A673 (cell line): ENCODE measurements around the gene ZSCAN10. TPM values are rescaled to one million over a fixed set of nuclear protein-coding genes. Genes with fewer than 3 reads are reported as not detected.

ENCODE experiments used
- BruUV-seq: library from RNA; stranded (reverse); fragments of 400-500 nt; replicated peaks from 2 replicates; lab custom pipeline; 2021; lab: Mats Ljungman, UMichigan
- CTCF ChIA-PET: fragments of 300-600 bp; sonication (Branson Sonifier 250); formaldehyde crosslinking; loops from one replicate; lab custom pipeline; 2022; ENCODE audit warnings: antibody characterized with exemption; lab: Charles Lee
- POLR2A ChIA-PET: fragments of 300-600 bp; sonication (Branson Sonifier 250); formaldehyde crosslinking; loops from one replicate; lab custom pipeline; 2022; ENCODE audit warnings: antibody characterized with exemption; ENCODE audit not compliant: low non-redundant PET; lab: Charles Lee
- DNase-seq: peaks from one replicate; pipeline ENCODE4 v3.0.0-alpha.2; 2015; ENCODE audit warnings: low spot score
- H3K27ac ChIP-seq: fragments of 200-600 bp; sonication (generic); 2 replicates; pipeline ENCODE4 v1.5.1; 2016; ENCODE audit warnings: mixed run types, low read depth, mild to moderate bottlenecking, mixed read lengths, antibody characterized with exemption, low read length; ENCODE audit not compliant: poor library complexity, severe bottlenecking
- H3K27me3 ChIP-seq: fragments of 200-600 bp; sonication (generic); replicated peaks from 2 replicates; pipeline ENCODE4 v1.6.1; 2017; ENCODE audit warnings: mixed run types, low read depth, mild to moderate bottlenecking, mixed read lengths, antibody characterized with exemption, low read length; ENCODE audit not compliant: insufficient read depth, poor library complexity
- H3K36me3 ChIP-seq: fragments of 200-600 bp; sonication (generic); 2 replicates; pipeline ENCODE4 v1.6.1; 2016; ENCODE audit warnings: mixed run types, mild to moderate bottlenecking, mixed read lengths, antibody characterized with exemption, low read length; ENCODE audit not compliant: insufficient read depth, poor library complexity, severe bottlenecking
- H3K4me1 ChIP-seq: fragments of 200-600 bp; sonication (generic); 2 replicates; pipeline ENCODE4 v1.6.1; 2017; ENCODE audit warnings: mixed run types, mild to moderate bottlenecking, mixed read lengths, antibody characterized with exemption, low read length; ENCODE audit not compliant: insufficient read depth, poor library complexity, severe bottlenecking
- H3K4me3 ChIP-seq: fragments of 200-600 bp; sonication (generic); 2 replicates; pipeline ENCODE4 v1.5.1; 2016; ENCODE audit warnings: low read depth, mixed run types, mild to moderate bottlenecking, mixed read lengths, low read length; ENCODE audit not compliant: poor library complexity, severe bottlenecking
- H3K9me3 ChIP-seq: fragments of 200-600 bp; sonication (generic); 2 replicates; pipeline ENCODE4 v1.6.1; 2016; ENCODE audit warnings: mixed run types, low read depth, mild to moderate bottlenecking, mixed read lengths, antibody characterized with exemption, low read length; ENCODE audit not compliant: poor library complexity, severe bottlenecking
- CTCF ChIP-seq: fragments of 300-800, 200-600 bp; sonication (generic); conservative IDR thresholded peaks from 2 replicates; pipeline ENCODE4 v1.5.1; 2017; ENCODE audit warnings: low read depth, mild to moderate bottlenecking, antibody characterized with exemption, low read length, moderate library complexity, mixed read lengths
- EZH2 ChIP-seq: fragments of 200-600 bp; sonication (generic); IDR thresholded peaks from 2 replicates; pipeline ENCODE4 v1.6.1; 2017; ENCODE audit warnings: borderline replicate concordance, low read depth, mild to moderate bottlenecking, mixed read lengths, antibody characterized with exemption, low read length; ENCODE audit not compliant: poor library complexity, severe bottlenecking
- intact Hi-C: fragments of 100-400 bp; cut with micrococcal nuclease; formaldehyde crosslinking; loops from one replicate; pipeline ENCODE4 v1.10.0; 2022; ENCODE audit not compliant: unreplicated experiment
- total RNA-seq: library from RNA; stranded (reverse); gene quantifications from 2 replicates; pipeline ENCODE4 v1.2.3, GENCODE V29; 2021

ZSCAN10 gene
- total RNA-seq, 1 experiment from 2014 or later, result not detected

- ChIA-PET CTCF (no interaction called here), POLR2A (no interaction called here)
- no peak overlapping the region for H3K27ac ChIP-seq
- BruUV-seq, result no TSS peak
- intact Hi-C loops, result no loop called here
- H3K4me3 ChIP-seq, result no peak overlapping the region
- H3K4me1 ChIP-seq, result peaks cover 6% of the 10 kb centered on the region
- no peak for TF ChIP-seq EZH2
- TF ChIP-seq CTCF, result no peak
- peaks cover 5% of the 10 kb centered on the region for H3K36me3 ChIP-seq
- H3K9me3 ChIP-seq, result no peaks in the 10 kb centered on the region
- H3K27me3 ChIP-seq, result no peaks in the 10 kb centered on the region
- no peak for DNase-seq
Measured at GRCh38 chr16:3137267-3137666, 38.2 kb upstream of the ZSCAN10 start.

GRCh38 chr16:3135126-3135715 lies 36.1 kb upstream of the ZSCAN10 start:
- Histone ChIP-seq H3K27me3 (no peaks in the 10 kb centered on the region), H3K4me3 (peak overlapping the region; percentile 88), H3K27ac (peak overlapping the region; percentile 83), H3K36me3 (peaks cover 1% of the 10 kb centered on the region), H3K9me3 (no peaks in the 10 kb centered on the region), H3K4me1 (peaks cover 6% of the 10 kb centered on the region)
- DNase-seq, result no peak
- intact Hi-C loops, result no loop called here
- no peak for TF ChIP-seq CTCF
- no peak for TF ChIP-seq EZH2
- ChIA-PET POLR2A (interaction anchor here (0.9 kb wide), 1 partner anchor 131 kb away, joined by 4 read pairs; no protein-coding TSS in a partner anchor), CTCF (interaction anchor here (0.5 to 0.9 kb wide), 3 partner anchors 15 to 103 kb away, joined by 3 to 5 read pairs (median 3); no protein-coding TSS in a partner anchor)
- TSS peak; percentile 87 for BruUV-seq

GRCh38 chr16:3134338-3135125 lies 35.4 kb upstream of the ZSCAN10 start, which contains the start of gene ZNF213:
TSS of gene ZNF213 (plus strand) at chr16:3135029. CDS start at chr16:3137281, 2,252 bp downstream.
- peak; percentile 99 for DNase-seq
- TF ChIP-seq EZH2 (no peak), CTCF (no peak)
- intact Hi-C loops, result no loop called here
- CTCF ChIA-PET, result interaction anchor here (0.5 to 0.9 kb wide), 3 partner anchors 15 to 103 kb away, joined by 3 to 5 read pairs (median 3); no protein-coding TSS in a partner anchor
- Histone ChIP-seq H3K27me3 (no peaks in the 10 kb centered on the region), H3K9me3 (no peaks in the 10 kb centered on the region), H3K4me3 (peak within 1 kb of the TSS; percentile 88), H3K4me1 (peaks cover 9% of the 10 kb centered on the region), H3K36me3 (peaks cover 3% of the 10 kb centered on the region), H3K27ac (peak within 1 kb of the TSS; percentile 91)
- POLR2A ChIA-PET, result interaction anchor here (0.9 kb wide), 1 partner anchor 131 kb away, joined by 4 read pairs; no protein-coding TSS in a partner anchor
- BruUV-seq, result TSS peak; percentile 74
